ENCODE results near the gene IQSEC1.

DNA sequence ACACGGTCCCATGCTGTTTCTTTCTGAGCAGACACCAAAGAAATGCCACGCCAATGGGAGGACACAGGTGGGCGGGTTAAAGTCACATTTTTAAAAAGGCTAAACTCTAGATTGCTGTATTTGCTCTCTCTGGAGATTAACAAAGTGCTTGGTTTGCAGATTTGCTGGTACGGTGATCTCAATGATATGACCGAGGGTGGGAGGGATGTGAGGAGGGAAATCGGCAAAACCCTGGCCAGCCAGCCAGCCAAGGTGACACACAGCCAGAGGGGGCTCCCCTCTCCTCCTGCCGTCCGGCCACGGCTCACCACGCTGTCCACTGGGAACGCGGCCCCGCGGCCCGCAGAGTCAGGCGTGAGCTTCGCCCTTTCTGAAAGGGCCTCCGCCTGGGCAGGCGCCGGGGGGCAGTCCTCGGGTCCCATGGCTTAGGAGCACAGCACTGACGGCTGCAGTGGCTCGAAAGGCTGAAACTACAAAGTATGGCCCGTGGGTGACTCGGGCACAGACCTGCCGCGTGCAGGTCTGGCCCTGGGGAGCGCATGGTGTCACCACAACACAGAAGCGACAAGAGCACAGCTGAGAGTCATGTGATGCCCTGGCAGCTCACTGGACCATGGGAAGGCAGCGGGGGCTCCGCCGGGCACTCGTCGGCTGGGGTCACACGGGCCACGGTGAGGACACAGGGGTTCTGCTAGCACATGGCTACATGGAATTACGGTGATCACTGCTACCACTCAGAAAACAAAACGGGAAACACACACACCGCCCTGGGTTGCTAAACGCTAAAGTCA, 174.1 kb downstream of the IQSEC1 start:
- TF ChIP-seq CUX1 (IDR thresholded peaks at IDR 0.05; ENCODE audit: insufficient replicate concordance, low read depth, low read length) (no peak), BMI1 (IDR thresholded peaks at IDR 0.05; ENCODE audit: borderline replicate concordance) (no peak), YBX1 (IDR thresholded peaks at IDR 0.05) (no peak), TCF7 (IDR thresholded peaks at IDR 0.05; ENCODE audit: borderline replicate concordance) (no peak), CREB1 (IDR thresholded peaks at IDR 0.05; ENCODE audit: low read depth) (no peak), ATF3 (IDR thresholded peaks at IDR 0.05; ENCODE audit: borderline replicate concordance, extremely low read depth, low read depth, low read length) (no peak), BRCA1 (IDR thresholded peaks at IDR 0.05; ENCODE audit: low read depth, low read length) (no peak)
- TF ChIP-seq, protein P1, sequence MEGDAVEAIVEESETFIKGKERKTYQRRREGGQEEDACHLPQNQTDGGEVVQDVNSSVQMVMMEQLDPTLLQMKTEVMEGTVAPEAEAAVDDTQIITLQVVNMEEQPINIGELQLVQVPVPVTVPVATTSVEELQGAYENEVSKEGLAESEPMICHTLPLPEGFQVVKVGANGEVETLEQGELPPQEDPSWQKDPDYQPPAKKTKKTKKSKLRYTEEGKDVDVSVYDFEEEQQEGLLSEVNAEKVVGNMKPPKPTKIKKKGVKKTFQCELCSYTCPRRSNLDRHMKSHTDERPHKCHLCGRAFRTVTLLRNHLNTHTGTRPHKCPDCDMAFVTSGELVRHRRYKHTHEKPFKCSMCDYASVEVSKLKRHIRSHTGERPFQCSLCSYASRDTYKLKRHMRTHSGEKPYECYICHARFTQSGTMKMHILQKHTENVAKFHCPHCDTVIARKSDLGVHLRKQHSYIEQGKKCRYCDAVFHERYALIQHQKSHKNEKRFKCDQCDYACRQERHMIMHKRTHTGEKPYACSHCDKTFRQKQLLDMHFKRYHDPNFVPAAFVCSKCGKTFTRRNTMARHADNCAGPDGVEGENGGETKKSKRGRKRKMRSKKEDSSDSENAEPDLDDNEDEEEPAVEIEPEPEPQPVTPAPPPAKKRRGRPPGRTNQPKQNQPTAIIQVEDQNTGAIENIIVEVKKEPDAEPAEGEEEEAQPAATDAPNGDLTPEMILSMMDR (IDR thresholded peaks at IDR 0.05 in 2 of 3, conservative IDR thresholded peaks at IDR 0.05 in 1 of 3; ENCODE audit: control insufficient read depth in 2 of 3, extremely low read depth in 1 of 3, insufficient read depth in 1 of 3, low read depth in 3 of 3, low read length in 3 of 3) = no peak

All from GM12878 (cell line).